ENCODE results near the gene ZBTB20. TPM values are rescaled to one million over a fixed set of nuclear protein-coding genes. Genes with fewer than 3 reads are reported as not detected.
A peak's percentile ranks its signal among the peaks of the same experiment; 100 is the strongest.

The ZBTB20 gene
- total and polyA plus RNA-seq, 2 donors (not counting 1 experiment from before 2014, with no cell fraction given): 4.0 to 22.5 TPM

- Histone ChIP-seq H3K4me3 (replicated peaks in 1 of 4; ENCODE audit: control extremely low read depth in 1 of 4, insufficient read depth in 1 of 4, low read depth in 3 of 4, low read length in 4 of 4) (no peak overlapping the region), H3K36me3 (ENCODE audit: control insufficient read depth, insufficient read depth, low read length) (no peaks in the 10 kb centered on the region), H4K20me1 (ENCODE audit: control insufficient read depth, extremely low read depth, insufficient read depth, low read length) (no peaks in the 10 kb centered on the region), H3K27me3 (ENCODE audit: control insufficient read depth, insufficient read depth, low read length) (no peaks in the 10 kb centered on the region), H3K4me1 (ENCODE audit: control insufficient read depth, extremely low read depth, insufficient read depth, low read length) (peaks cover 2% of the 10 kb centered on the region), H3K9me3 (ENCODE audit: control insufficient read depth, insufficient read depth, low read depth, low read length) (no peaks in the 10 kb centered on the region), H3K4me2 (ENCODE audit: extremely low read depth, insufficient read depth, low read length) (no peak overlapping the region), H3K27ac (ENCODE audit: insufficient read depth, low read length) (no peak overlapping the region), H3K79me2 (ENCODE audit: control insufficient read depth, insufficient read depth, low read length) (no peaks in the 10 kb centered on the region), H3K9ac (ENCODE audit: insufficient read depth, low read length) (no peak overlapping the region), H2AFZ (ENCODE audit: low read length) (no peak overlapping the region)
- TF ChIP-seq CTCF (conservative IDR thresholded peaks at IDR 0.05 in 1 of 2, IDR thresholded peaks at IDR 0.05 in 1 of 2; ENCODE audit: low read depth in 1 of 2, low read length in 2 of 2): no peak
- TF ChIP-seq EZH2 (IDR thresholded peaks at IDR 0.05; ENCODE audit: low read length, missing control alignments): no peak
- peak in 1 of 2 donors; percentile 25 for DNase-seq (ENCODE audit: low read depth in 2 of 2)
These were observed 594.6 kb downstream of the ZBTB20 start for GRCh38 chr3:114552527-114552812.

- Histone ChIP-seq H3K9ac (ENCODE audit: insufficient read depth, low read length) (no peak overlapping the region), H3K4me2 (ENCODE audit: extremely low read depth, insufficient read depth, low read length) (no peak overlapping the region), H3K9me3 (ENCODE audit: control insufficient read depth, insufficient read depth, low read depth, low read length) (no peaks in the 10 kb centered on the region), H3K27me3 (ENCODE audit: control insufficient read depth, insufficient read depth, low read length) (no peaks in the 10 kb centered on the region), H3K4me1 (ENCODE audit: control insufficient read depth, extremely low read depth, insufficient read depth, low read length) (peaks cover 2% of the 10 kb centered on the region), H4K20me1 (ENCODE audit: control insufficient read depth, extremely low read depth, insufficient read depth, low read length) (no peaks in the 10 kb centered on the region), H3K36me3 (ENCODE audit: control insufficient read depth, insufficient read depth, low read length) (no peaks in the 10 kb centered on the region), H3K4me3 (replicated peaks in 1 of 4; ENCODE audit: control extremely low read depth in 1 of 4, insufficient read depth in 1 of 4, low read depth in 3 of 4, low read length in 4 of 4) (no peak overlapping the region), H3K27ac (ENCODE audit: insufficient read depth, low read length) (no peak overlapping the region), H2AFZ (ENCODE audit: low read length) (no peak overlapping the region), H3K79me2 (ENCODE audit: control insufficient read depth, insufficient read depth, low read length) (no peaks in the 10 kb centered on the region)
- TF ChIP-seq CTCF (conservative IDR thresholded peaks at IDR 0.05 in 1 of 2, IDR thresholded peaks at IDR 0.05 in 1 of 2; ENCODE audit: low read depth in 1 of 2, low read length in 2 of 2) (no peak), EZH2 (IDR thresholded peaks at IDR 0.05; ENCODE audit: low read length, missing control alignments) (no peak)
- DNase-seq (ENCODE audit: low read depth in 2 of 2): peak; percentile 52 to 84
These were observed 595.1 kb downstream of the ZBTB20 start for GRCh38 chr3:114551770-114552526.

- DNase-seq (ENCODE audit: low read depth in 2 of 2): peak; percentile 62 to 88
- no peak overlapping the region for H3K27ac ChIP-seq (ENCODE audit: insufficient read depth, low read length)
- TF ChIP-seq CTCF (conservative IDR thresholded peaks at IDR 0.05 in 1 of 2, IDR thresholded peaks at IDR 0.05 in 1 of 2; ENCODE audit: low read depth in 1 of 2, low read length in 2 of 2): no peak
- TF ChIP-seq EZH2 (IDR thresholded peaks at IDR 0.05; ENCODE audit: low read length, missing control alignments): no peak
These were observed 596.9 kb downstream of the ZBTB20 start for GRCh38 chr3:114550165-114550564.

More at GRCh38 chr3:114550165-114550564, 596.9 kb downstream of the ZBTB20 start:
- Histone ChIP-seq H3K27me3 (ENCODE audit: control insufficient read depth, insufficient read depth, low read length) (no peaks in the 10 kb centered on the region), H3K79me2 (ENCODE audit: control insufficient read depth, insufficient read depth, low read length) (no peaks in the 10 kb centered on the region), H2AFZ (ENCODE audit: low read length) (no peak overlapping the region), H3K9me3 (ENCODE audit: control insufficient read depth, insufficient read depth, low read depth, low read length) (no peaks in the 10 kb centered on the region), H4K20me1 (ENCODE audit: control insufficient read depth, extremely low read depth, insufficient read depth, low read length) (no peaks in the 10 kb centered on the region), H3K4me1 (ENCODE audit: control insufficient read depth, extremely low read depth, insufficient read depth, low read length) (peaks cover 2% of the 10 kb centered on the region), H3K4me3 (replicated peaks in 1 of 4; ENCODE audit: control extremely low read depth in 1 of 4, insufficient read depth in 1 of 4, low read depth in 3 of 4, low read length in 4 of 4) (no peak overlapping the region), H3K4me2 (ENCODE audit: extremely low read depth, insufficient read depth, low read length) (no peak overlapping the region), H3K9ac (ENCODE audit: insufficient read depth, low read length) (no peak overlapping the region), H3K36me3 (ENCODE audit: control insufficient read depth, insufficient read depth, low read length) (no peaks in the 10 kb centered on the region)
